Non-pigmented ciliary epithelial cell (primary cell): ENCODE data around the gene GTPBP4.

Source experiments
- DNase-seq: peaks from one replicate; pipeline ENCODE4 v3.0.0-alpha.2; 2010; ENCODE audit warnings: low read depth

The GTPBP4 gene

GRCh38 chr10:966466-967235, 21.6 kb upstream of the GTPBP4 start:
- no peak for DNase-seq

GRCh38 chr10:968546-969199, 19.6 kb upstream of the GTPBP4 start:
- DNase-seq: no peak

GRCh38 chr10:969473-970150, 18.6 kb upstream of the GTPBP4 start:
- no peak for DNase-seq

- no peak for DNase-seq
Measured at GRCh38 chr10:970311-971149, 17.7 kb upstream of the GTPBP4 start.

GRCh38 chr10:971150-971542, 17.1 kb upstream of the GTPBP4 start:
- no peak for DNase-seq

GRCh38 chr10:971613-972012, 16.6 kb upstream of the GTPBP4 start:
- DNase-seq: no peak

- no peak for DNase-seq
Measured at GRCh38 chr10:972763-973162, 15.5 kb upstream of the GTPBP4 start.

GRCh38 chr10:974038-974784, 14.0 kb upstream of the GTPBP4 start:
- DNase-seq: no peak

GRCh38 chr10:974785-975074, 13.5 kb upstream of the GTPBP4 start:
- DNase-seq: no peak

GRCh38 chr10:976316-976715, 11.9 kb upstream of the GTPBP4 start:
- no peak for DNase-seq

GRCh38 chr10:978826-979421, 9.3 kb upstream of the GTPBP4 start:
- no peak for DNase-seq

GRCh38 chr10:980468-981093, 7.7 kb upstream of the GTPBP4 start:
- no peak for DNase-seq

- no peak for DNase-seq
Measured at GRCh38 chr10:983401-983800, 4.8 kb upstream of the GTPBP4 start.

- peak; percentile 44 for DNase-seq
Measured at GRCh38 chr10:983971-984655, 4.1 kb upstream of the GTPBP4 start.

- DNase-seq: no peak
Measured at GRCh38 chr10:985361-985760, 2.9 kb upstream of the GTPBP4 start.

GRCh38 chr10:986137-986825, 2.0 kb upstream of the GTPBP4 start:
- peak; percentile 83 for DNase-seq

- peak; percentile 73 for DNase-seq
Measured at GRCh38 chr10:986881-987619, 1.2 kb upstream of the GTPBP4 start.

- no peak for DNase-seq
Measured at GRCh38 chr10:987620-987869, 689 bp upstream of the GTPBP4 start.
